ENCODE results near the gene TAF1C.
"Not testable (repeated sequence)": the region's sequence is repeated elsewhere in the genome, so short reads cannot be mapped to it uniquely, and the experiment has no call there.

TAF1C gene

DNA sequence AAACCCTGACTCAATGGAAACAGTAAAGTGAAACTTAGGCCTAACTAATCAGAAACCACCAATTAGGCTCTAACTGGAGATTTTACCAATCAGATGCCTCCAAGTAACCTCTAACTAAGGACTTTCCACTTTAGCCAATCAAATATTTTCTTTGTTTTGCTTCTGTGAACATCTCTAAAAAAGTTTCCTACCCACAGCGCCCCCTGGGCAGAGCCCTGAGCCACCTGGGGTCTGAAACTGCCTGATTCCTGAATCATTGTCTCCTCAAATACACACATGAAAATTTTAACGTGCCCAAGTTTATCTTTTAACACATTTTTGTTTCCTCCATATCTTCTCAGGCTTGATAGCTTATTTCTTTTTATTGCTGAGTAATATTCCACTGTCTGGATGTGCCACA is 23.1 kb upstream of the TAF1C start:
- DNase-seq: no peak

DNA sequence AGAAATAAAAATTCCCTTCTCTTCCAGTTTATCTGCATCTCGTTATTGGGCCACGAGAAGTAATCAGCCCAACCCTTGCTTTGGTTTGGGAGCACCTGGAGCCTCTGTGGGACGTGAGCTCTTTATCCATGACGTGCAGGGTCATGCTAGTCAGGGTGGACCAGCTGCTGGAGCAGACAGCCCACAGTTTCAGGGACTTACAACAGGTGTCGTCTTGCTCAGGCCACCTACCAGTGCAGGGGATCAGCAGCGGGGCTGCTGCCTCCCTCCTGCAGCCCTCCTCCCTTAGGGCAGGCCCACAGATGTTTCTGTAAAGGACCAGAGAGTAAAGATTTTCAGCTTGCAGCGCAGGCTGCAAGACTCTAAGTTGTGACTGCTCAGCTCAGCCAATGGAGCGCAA is 21.0 kb upstream of the TAF1C start:
- no peak for DNase-seq

GRCh38 chr16:84207251-84207650 is 20.4 kb upstream of the TAF1C start:
- no peak for DNase-seq

- DNase-seq: no peak
These were observed 19.3 kb upstream of the TAF1C start for GRCh38 chr16:84205976-84206691.

GRCh38 chr16:84205123-84205522 is 18.3 kb upstream of the TAF1C start:
- not testable (repeated sequence) for DNase-seq

DNA sequence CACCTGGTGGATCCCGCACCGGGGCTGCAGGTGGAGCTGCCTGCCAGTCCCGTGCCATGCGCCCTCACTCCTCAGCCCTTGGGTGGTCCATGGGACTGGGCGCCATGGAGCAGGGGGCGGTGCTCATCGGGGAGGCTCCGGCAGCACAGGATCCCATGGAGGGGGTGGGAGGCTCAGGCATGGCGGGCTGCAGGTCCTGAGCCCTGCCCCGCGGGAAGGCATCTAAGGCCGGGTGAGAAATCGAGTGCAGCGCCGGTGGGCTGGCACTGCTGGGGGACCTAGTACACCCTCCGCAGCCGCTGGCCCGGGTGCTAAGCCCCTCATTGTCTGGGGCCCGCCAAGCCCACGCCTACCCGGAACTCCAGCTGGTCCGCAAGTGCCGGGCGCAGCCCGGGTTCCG is 17.7 kb upstream of the TAF1C start:
- not testable (repeated sequence) for DNase-seq

DNA sequence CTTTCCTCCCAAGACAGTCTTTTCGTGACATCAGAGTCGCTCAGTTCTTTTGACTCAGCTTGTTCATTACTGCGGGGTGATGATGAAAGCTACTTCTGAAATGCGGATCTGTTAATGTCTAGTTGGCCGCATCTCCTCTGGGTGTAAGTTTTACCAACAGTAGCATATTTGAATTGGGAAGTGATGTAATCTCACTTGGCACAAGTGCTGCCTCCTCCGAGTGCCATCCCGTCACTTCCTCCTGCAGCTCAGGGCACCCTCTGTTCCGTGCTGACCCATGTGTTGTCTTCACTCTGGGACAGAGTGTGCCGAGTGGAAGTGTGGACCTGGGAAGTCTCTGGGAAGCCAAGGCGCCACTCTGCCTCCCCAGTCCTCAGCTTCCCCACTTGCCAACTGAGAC is 13.0 kb upstream of the TAF1C start:
- no peak for DNase-seq

DNA sequence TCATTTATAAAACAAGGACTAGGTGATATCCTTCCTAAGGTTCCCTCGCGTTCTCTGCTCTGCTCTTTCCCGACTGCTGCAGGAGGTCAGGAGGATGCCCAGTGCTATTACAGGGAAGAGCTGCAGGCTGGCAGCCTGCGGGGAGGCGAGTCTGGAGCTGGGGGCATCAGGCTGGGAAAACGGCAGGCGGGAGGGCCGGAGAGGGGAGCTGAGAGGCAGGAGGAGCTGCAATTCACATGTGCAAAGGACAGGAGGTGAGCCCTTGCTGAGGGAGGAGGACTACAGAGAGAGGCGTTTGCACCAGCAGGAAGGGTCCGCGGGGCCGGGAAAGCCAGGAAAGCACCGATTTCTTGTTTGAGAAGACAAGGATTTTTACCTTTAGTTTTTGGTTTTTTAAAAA is 12.2 kb upstream of the TAF1C start:
- DNase-seq: no peak

GRCh38 chr16:84198401-84198800 is 11.5 kb upstream of the TAF1C start:
- no peak for DNase-seq

DNA sequence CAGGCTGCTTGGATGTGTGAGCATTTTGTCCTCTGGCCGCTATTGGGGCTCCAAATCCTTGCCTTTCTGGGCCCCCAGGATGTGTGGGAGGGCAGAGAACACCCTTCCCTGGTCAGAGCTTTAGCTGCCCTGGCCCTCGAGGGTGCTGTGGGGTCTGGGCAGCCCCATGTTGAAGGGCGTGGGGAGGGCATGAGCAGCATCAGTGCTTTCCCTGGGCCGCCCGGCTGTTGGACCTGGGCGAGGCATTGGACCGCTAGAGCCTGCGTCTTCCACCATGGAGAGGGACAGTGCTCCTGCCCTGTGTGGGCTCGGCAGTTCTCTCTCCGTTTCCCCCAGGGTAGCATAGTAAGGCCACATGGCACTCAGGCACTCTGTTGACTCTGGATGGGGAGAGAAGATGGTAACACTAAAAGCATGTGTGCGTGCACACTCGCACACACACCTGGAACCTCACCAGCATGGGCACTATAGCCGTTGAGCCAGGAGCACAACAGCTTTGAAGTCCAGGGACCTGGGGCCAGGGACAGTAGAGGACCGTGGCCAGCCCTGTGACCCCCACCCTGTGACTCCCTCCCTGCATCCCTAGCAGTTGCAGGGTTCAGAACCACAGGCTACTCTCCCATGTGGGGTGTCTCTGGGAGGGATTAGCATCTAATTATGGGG is 10.7 kb upstream of the TAF1C start:
- no peak for DNase-seq

DNA sequence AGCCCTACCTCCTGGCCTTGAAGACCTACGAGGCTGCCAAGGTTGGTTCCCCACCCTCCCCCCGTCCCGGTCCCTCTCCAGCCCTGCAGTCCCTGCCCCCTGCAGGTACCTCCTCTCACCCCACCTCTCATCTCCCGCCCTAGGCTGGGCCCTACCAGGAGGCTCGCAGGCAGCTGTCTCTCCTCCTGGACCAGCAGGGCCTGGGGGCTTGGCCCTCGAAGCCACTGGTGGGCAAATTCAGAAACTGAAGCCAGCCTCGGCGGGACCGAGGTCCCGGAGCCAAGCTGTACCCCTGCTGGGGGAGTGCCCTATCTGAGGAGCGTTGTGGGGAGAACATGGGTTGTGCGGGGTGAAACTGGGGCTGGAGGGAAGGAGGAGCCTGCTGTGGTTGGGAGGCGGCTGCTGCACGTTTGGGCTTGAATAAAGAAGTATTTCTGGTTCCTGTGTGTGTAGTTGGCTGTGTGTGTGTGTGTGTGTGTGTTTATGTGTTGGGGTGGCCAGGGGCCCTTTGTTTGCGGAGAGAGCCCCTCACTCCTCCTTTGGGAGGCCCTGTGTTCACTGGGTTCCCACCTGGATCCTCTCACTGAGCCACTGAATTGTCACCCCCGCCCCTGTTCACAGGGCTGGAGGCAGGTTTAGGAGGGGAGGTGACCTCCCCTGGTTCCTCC is 10.0 kb upstream of the TAF1C start:
- no peak for DNase-seq

GRCh38 chr16:84196101-84196500 is 9.2 kb upstream of the TAF1C start:
- no peak for DNase-seq

DNA sequence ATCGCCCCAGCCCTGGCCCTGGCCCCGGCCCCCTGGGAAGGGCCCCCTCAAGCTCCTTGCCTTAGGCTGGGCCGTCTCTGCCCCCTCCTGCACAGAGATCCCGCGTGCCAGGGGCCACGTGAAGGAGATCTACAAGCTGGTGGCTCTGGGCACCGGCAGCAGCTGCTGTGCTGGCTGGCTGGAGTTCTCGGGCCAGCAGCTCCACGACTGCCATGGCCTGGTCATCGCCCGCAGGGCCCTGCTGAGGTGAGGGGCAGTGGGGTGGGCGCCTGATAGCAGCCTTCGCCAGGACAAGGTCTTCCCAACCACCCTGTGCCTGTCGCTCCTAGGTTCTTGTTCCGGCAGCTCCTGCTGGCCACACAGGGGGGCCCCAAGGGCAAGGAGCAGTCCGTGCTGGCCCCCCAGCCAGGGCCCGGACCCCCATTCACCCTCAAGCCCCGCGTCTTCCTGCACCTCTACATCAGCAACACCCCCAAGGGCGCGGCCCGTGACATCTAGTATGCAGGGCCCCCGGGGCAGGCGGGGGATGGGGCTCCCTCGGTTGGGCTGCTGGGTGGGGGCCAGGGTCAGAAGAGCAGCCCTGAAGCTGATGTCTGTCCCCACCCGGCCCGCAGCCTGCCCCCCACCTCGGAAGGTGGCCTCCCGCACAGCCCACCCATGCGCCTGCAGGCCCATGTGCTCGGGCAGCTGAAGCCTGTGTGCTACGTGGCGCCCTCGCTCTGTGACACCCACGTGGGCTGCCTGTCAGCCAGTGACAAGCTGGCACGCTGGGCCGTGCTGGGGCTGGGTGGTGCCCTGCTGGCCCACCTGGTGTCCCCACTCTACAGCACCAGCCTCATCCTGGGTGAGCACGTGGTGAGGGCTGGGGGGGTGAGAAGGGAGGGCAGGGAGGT is 8.6 kb upstream of the TAF1C start:
- DNase-seq: no peak

DNA sequence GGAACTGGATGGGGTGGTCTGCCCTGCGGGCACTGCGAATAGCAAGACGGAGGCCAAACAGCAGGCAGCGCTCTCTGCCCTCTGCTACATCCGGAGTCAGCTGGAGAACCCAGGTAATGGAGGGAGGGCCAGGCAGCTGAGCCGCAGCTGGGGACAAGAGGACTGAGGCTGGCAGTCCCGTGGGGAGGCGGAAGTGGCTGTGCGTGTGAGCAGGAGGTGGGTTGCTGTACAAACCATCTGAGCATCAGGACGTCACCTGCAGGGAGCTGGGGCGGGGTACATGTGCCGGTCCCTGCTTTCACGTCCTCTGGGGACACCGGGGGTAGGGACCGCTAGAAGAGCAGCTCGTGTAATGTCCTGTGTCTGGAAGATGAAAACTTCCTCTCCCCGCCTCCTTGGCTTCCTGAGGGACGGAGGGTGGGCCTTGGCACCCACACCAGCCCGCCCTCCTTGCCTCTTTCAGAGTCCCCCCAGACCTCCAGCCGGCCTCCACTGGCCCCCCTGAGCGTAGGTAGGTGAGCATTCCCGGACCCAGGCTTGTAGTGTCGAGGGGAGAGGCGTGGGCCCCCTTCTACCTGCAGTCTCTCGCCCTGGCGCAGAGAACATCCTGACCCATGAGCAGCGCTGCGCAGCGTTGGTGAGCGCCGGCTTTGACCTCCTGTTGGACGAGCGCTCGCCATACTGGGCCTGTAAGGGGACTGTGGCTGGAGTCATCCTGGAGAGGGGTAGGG is 7.8 kb upstream of the TAF1C start:
- peak; percentile 66 for DNase-seq

DNA sequence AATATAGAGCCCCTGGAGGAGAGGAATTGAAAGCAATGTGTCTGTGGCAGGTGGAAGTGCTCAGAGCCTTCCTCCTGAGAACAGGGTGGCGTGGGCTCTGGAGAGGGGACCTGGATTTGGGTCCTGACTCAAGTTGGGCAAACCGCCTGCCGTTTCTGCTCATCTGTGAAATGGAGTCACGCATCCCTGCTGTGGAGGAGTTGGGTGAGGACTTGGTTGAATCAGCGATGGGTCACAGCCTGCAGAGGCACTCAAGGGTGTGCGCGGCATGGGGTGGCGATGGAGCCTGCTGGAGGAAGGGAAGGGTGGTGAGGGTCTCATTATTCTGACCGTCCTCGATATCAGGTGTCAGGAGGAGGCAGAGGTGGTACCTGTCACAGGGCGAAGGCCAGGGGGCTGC is 7.2 kb upstream of the TAF1C start:
- no peak for DNase-seq

DNA sequence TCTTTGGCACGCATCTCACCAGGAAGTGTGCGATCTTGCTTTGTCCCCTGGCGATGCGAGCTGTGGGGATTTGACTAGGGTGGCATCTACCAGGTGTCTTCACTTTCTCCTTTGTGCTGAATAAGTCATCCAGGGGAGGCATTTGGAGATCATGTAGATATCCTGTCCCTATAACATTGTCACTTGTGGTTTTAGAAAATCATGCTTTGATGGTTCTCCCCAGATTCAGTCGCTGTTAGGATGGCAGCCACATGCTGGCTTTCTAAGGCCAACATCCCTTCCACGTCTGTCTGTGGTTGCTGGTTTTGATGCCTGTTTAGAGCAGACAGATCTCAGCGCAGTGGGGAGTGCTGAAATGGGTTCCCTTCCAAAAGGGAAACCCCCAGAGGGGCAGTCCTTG is 6.6 kb upstream of the TAF1C start:
- DNase-seq: no peak

- no peak for DNase-seq
These were observed 4.6 kb upstream of the TAF1C start for GRCh38 chr16:84191466-84191865.

- DNase-seq: no peak
These were observed 4.0 kb upstream of the TAF1C start, which contains the start of gene ADAD2 for GRCh38 chr16:84190731-84191388. Gene ADAD2, plus strand, starts transcription at chr16:84191157. Its CDS starts 74 bp downstream, at chr16:84191231.

- DNase-seq: no peak
These were observed 2.1 kb downstream of the TAF1C start for GRCh38 chr16:84184775-84185174.

GRCh38 chr16:84183911-84184591 is 2.8 kb downstream of the TAF1C start:
- DNase-seq: no peak

GRCh38 chr16:84183572-84183875 is 3.3 kb downstream of the TAF1C start:
- no peak for DNase-seq

All from retina (tissue), 1 donor.